Measurements from ENCODE around the gene ALAD.

- no peak for TF ChIP-seq CTCF (IDR thresholded peaks at IDR 0.05)
- TF ChIP-seq POLR2A (IDR thresholded peaks at IDR 0.05), result no peak
Observed at GRCh38 chr9:113349445-113350094, 51.5 kb downstream of the ALAD start, which contains the start of gene BSPRY.

Data from sigmoid colon (tissue), 3 donors.